ENCODE results near the gene QKI. TPM values are rescaled to one million over a fixed set of nuclear protein-coding genes. Genes with fewer than 3 reads are reported as not detected.

The QKI gene
- total and polyA plus RNA-seq, 3 donors from 2014 or later: 148 to 366 (median 315) TPM

DNA sequence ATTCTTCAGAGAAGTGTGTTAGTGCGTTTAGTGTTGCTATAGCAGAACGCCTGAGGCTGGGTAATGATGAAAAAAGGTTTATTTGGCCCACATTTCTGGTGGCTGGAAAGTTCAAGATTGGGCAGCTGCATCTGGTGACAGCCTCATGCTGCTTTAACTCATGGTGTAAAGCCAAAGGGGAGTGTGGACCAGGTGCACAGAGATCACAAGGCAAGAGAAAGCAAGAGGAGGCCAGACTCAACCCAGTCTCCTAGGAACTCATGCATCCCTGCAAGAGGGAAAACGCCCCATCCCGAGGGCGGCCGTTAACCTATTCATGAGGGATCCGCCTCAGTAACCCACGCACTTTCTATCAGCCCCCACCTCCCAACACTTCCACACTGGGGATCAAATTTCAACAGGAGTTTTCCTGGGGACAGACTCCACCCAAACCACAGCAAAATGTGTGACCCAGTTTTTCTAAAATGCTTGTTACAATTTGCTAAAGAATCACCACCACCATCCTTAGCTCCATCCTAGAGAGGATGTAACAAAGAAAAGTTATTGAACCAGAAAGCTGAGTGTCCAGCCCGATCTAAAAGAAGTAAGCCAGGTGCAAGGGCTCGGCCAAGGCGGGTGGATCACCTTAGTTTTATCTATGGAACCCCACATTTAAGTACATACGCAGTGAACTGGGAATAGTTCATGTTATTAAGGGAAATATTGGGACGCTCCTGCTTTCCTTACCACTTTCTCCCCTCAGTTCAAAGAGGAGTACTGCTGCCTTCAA, 164.8 kb downstream of the QKI start:
- no peak overlapping the region for H3K27ac ChIP-seq
- intact Hi-C loops (cut with DNase I; ENCODE audit: low total_unique reads): no loop called here
- 34 to 44% methylated on average over 13 of the region's 13 CpGs for WGBS, 2 donors

DNA sequence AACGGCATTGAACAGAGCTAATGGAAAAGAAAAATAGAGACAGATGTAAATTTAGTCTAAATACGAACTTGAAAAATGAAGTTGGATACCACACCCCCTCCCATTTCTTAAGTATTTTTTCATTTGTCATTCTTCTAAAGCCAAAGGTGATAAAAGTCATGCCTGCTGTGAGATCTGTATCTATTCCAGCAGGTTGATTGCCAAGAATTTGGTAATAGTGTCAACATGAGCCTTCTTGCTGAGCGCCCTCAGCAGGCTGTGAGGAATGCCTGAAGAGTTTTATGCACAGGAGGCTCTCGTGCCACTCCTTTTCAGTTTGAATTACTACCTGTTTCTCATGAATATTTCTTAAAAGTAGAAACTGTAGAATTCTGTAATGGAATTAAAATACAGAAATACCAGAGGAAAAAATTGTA, 165.4 kb downstream of the QKI start:
- Histone ChIP-seq H3K4me1 (peaks cover 7% of the 10 kb centered on the region), H3K9me3 (no peaks in the 10 kb centered on the region), H3K27ac (no peak overlapping the region), H3K4me3 (no peak overlapping the region), H3K36me3 (ENCODE audit: low read depth, missing control alignments) (no peaks in the 10 kb centered on the region), H3K27me3 (no peaks in the 10 kb centered on the region)
- WGBS, 2 donors: 32 to 37% methylated on average over 4 of the region's 4 CpGs
- intact Hi-C loops (cut with DNase I; ENCODE audit: low total_unique reads): no loop called here
- no peak for DNase-seq
- TF ChIP-seq, protein P1, sequence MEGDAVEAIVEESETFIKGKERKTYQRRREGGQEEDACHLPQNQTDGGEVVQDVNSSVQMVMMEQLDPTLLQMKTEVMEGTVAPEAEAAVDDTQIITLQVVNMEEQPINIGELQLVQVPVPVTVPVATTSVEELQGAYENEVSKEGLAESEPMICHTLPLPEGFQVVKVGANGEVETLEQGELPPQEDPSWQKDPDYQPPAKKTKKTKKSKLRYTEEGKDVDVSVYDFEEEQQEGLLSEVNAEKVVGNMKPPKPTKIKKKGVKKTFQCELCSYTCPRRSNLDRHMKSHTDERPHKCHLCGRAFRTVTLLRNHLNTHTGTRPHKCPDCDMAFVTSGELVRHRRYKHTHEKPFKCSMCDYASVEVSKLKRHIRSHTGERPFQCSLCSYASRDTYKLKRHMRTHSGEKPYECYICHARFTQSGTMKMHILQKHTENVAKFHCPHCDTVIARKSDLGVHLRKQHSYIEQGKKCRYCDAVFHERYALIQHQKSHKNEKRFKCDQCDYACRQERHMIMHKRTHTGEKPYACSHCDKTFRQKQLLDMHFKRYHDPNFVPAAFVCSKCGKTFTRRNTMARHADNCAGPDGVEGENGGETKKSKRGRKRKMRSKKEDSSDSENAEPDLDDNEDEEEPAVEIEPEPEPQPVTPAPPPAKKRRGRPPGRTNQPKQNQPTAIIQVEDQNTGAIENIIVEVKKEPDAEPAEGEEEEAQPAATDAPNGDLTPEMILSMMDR (IDR thresholded peaks at IDR 0.05): no peak
- no peak for TF ChIP-seq POLR2A (IDR thresholded peaks at IDR 0.05)

More for the DNA sequence above, 164.8 kb downstream of the QKI start:
- Histone ChIP-seq H3K4me3 (no peak overlapping the region), H3K4me1 (peaks cover 7% of the 10 kb centered on the region), H3K36me3 (ENCODE audit: low read depth, missing control alignments) (no peaks in the 10 kb centered on the region), H3K27me3 (no peaks in the 10 kb centered on the region), H3K9me3 (no peaks in the 10 kb centered on the region)
- peak; percentile 60 for DNase-seq
- TF ChIP-seq, protein P1 (IDR thresholded peaks at IDR 0.05): peak in 1 of 3 experiments; percentile 10
- no peak for TF ChIP-seq POLR2A (IDR thresholded peaks at IDR 0.05)

DNA sequence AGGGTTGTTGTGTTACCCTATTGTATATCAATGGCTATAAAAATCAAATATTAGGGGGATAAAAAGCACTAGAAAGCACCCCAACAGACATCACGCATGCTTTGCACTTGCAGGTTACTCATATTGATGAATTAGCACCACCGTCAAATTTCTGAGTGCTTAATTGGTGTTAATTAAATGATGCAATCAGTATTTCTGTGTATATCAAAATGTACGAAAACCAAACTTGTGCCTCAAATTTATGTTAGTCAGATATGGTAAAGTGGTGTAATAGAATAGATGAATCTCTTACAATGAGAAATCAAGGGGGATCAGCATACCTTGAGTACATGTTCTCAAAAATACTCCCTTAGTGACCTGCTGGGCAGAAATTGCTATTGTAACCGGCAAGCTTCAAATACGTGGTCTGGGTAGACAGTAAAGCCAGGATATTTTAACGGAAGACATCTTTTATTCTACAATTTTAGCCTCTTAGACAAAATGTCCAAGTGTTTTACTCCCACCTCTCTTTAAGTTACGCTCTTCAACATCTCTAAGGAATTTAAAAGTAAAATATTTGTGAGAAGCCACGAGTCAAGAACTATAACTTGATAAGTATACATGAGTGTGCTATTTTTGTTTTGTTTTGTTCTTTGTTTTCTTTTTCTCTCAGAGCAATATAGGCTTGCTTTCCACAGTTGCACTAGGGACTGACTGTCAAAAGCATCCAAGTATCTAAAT, 166.0 kb downstream of the QKI start:
- no peak overlapping the region for H3K4me3 ChIP-seq
- TF ChIP-seq, protein P1 (IDR thresholded peaks at IDR 0.05): no peak
- TF ChIP-seq POLR2A (IDR thresholded peaks at IDR 0.05): no peak
- 65% methylated on average over 8 of the region's 8 CpGs for WGBS, 2 donors
- no peak overlapping the region for H3K27ac ChIP-seq
- no peaks in the 10 kb centered on the region for H3K9me3 ChIP-seq
- intact Hi-C loops (cut with DNase I; ENCODE audit: low total_unique reads): no loop called here
- no peaks in the 10 kb centered on the region for H3K36me3 ChIP-seq (ENCODE audit: low read depth, missing control alignments)
- peaks cover 7% of the 10 kb centered on the region for H3K4me1 ChIP-seq
- H3K27me3 ChIP-seq: no peaks in the 10 kb centered on the region
- no peak for DNase-seq

DNA sequence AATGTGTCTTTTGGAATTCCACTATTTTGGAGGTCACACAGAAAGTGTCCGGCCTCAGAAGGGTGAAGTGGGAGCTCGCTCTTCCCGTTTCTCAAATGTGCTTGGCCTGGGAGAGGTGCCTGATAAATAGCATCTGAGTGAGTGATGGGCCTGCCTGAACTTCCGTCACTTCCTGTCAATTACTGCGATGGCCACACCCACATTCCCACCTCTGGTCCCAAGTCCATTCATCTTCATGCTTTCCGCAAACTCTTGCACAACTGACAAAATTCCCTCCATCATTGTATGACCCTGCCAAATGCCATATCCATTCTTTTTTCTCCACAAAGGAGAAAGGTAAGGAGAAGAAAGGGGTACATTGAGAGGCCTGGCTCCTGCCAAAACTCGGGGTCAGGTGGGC, 169.0 kb downstream of the QKI start:
- peaks cover 7% of the 10 kb centered on the region for H3K4me1 ChIP-seq
- TF ChIP-seq POLR2A (IDR thresholded peaks at IDR 0.05): no peak
- TF ChIP-seq, protein P1 (IDR thresholded peaks at IDR 0.05): no peak
- WGBS, 2 donors: 44 to 61% methylated on average over 7 of the region's 7 CpGs
- intact Hi-C loops (cut with DNase I; ENCODE audit: low total_unique reads): no loop called here
- no peak for DNase-seq
- no peak overlapping the region for H3K27ac ChIP-seq
- no peaks in the 10 kb centered on the region for H3K9me3 ChIP-seq
- H3K36me3 ChIP-seq (ENCODE audit: low read depth, missing control alignments): no peaks in the 10 kb centered on the region
- no peaks in the 10 kb centered on the region for H3K27me3 ChIP-seq
- no peak overlapping the region for H3K4me3 ChIP-seq
